Duodenal mucosa (tissue), 2 donors: ENCODE data around the gene NCOR2.

Experiments used
- H3K27ac ChIP-seq: one replicate; pipeline ENCODE4 v1.7.0; 2013; ENCODE audit warnings: low read depth, low read length
- H3K27me3 ChIP-seq, 2 donors: one replicate each; pipeline ENCODE4 v1.7.0; 2013; ENCODE audit warnings: low read length in 2 of 2, control low read depth in 1 of 2; ENCODE audit not compliant: insufficient read depth in 2 of 2, control insufficient read depth in 1 of 2
- H3K36me3 ChIP-seq, 2 donors: one replicate each; pipeline ENCODE4 v1.7.0; 2013; ENCODE audit warnings: low read length in 2 of 2, control low read depth in 1 of 2; ENCODE audit not compliant: insufficient read depth in 2 of 2, control insufficient read depth in 1 of 2
- H3K4me1 ChIP-seq, 2 donors: one replicate each; pipeline ENCODE4 v1.7.0; 2013; ENCODE audit warnings: low read length in 2 of 2, control low read depth in 1 of 2; ENCODE audit not compliant: insufficient read depth in 2 of 2, control insufficient read depth in 1 of 2
- H3K4me3 ChIP-seq, 2 donors: one replicate each; pipeline ENCODE4 v1.7.0; 2013; ENCODE audit warnings: low read length in 2 of 2, low read depth in 1 of 2
- H3K9ac ChIP-seq, 2 donors: one replicate each; pipeline ENCODE4 v1.7.0; 2013; ENCODE audit warnings: low read length in 2 of 2, low read depth in 1 of 2
- H3K9me3 ChIP-seq, 2 donors: one replicate each; pipeline ENCODE4 v1.7.0; 2013; ENCODE audit warnings: low read length in 2 of 2, control low read depth in 1 of 2; ENCODE audit not compliant: control insufficient read depth in 1 of 2

Gene NCOR2

DNA sequence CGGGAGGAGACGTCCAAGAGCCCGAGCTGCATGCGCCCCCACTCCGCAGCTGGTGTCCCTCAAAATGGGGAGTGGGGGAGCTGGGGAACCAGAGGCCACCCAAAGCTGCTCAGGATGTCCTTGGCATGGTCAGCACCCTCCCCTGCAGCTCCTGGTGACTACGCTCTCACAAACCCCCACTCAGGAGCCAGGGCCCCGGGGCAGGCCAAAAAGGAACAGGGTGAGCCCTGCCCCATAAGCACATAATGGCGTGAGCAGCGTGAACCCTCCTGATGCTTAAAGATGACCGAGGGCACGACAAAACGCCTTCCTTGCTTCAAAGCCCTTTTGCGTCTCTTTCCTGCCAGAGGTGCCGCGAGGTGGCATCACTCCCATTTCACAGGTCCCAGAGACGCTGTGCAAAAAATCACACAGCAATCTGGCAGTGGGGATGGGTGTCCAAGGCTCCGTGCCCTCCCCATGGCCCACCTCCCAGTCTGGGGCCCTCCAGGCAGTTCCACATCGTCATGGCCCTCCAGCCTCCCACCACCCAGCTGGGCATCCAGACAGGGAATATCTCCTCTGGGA, 13.5 kb downstream of the NCOR2 start:
- Histone ChIP-seq H3K27me3 (no peaks in the 10 kb centered on the region), H3K27ac (no peak overlapping the region), H3K4me3 (no peak overlapping the region), H3K36me3 (peaks cover 0 to 4% of the 10 kb centered on the region in 2 donors), H3K9me3 (no peaks in the 10 kb centered on the region), H3K4me1 (peaks cover 19 to 46% of the 10 kb centered on the region in 2 donors), H3K9ac (no peak overlapping the region)

DNA sequence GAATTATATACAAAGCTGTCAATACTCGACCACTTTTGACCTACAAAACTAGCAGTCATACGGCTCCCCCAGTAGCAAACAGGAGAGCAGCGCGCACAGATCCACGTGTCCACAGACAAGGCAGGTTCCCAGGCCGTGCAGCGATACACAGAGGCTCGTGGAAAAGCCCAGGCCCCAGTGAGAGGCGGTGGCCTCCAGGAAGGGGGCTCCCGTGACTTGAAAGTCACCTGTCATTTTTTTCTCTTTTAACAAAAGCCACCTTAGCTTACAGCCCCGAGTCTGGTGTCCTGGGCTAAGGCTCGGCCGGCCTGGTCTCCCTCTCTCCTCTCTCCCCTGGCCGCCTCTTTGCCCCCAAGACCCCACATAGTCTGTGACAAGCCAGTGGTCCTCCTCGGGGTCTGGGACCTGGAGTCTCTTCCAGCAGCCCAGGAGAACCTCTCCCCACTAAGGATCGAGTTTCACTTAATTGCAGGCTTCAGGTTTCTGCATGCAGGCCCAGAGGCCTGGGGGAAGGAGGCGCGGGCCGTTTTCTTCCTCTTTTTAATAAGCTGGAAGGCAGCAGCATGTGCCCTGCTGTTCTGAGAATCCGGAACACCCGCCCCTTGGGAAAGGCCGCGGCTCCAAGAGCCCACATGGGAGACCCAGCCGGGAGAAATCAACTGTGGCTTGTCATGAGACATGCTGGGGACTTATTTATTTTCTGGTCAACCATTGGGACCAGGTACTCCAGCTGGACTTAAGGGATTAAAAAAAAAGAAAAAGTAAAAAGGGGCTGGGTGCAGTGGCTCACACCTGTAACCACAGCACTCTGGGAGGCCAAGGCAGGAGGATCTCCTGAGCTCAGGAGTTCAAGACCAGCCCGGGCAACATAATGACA, 15.9 kb downstream of the NCOR2 start:
- Histone ChIP-seq H3K36me3 (no peaks in the 10 kb centered on the region), H3K27me3 (no peaks in the 10 kb centered on the region), H3K4me1 (peaks cover 19 to 43% of the 10 kb centered on the region in 2 donors), H3K9me3 (no peaks in the 10 kb centered on the region), H3K27ac (peak overlapping the region; percentile 4), H3K4me3 (no peak overlapping the region), H3K9ac (peak overlapping the region in 1 of 2 donors; percentile 22)

DNA sequence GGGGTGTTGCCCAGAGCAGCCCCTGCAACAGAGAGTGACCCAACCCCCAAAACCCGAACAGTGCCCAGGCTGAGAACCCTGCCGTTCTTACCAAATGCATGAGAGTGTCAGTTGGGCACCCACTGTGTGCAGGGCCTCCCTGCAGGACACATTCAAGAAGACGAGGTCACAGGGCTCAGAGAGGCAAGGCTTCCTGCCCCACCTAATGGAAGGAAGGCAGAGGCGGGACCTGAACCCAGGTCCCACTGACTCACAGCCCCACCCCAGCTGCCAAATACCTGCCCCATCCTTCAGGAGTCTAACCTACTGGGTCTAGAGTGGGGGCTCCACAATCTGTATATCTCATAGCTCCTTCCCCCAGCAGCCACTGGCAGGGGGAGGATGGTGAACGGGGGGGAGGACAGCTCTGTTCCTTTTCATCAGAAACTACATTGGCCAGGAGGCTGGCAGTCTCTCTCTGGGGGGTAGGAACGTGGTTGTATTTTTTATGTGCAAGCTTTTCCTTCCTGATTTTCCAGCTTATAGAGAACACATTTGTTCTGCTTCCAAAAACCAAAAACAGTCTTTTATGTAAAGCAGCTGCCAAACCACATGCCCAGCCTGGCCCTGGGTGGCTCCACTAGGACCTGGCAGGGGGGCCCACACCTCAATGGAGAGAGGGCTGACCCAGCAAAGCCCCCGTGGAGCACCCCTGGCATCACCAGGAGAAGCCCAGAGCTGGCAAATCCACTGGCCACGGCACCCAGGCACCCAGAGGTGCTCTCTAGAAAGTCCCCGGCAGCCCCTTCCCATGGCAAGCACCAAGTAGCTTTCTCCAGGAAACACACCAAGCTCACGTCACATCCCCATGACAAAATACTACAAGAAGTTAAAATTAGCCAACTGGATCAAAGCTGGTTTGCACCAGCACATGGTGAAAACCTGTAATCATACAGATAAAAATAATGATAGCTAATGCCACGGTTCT, 17.0 kb downstream of the NCOR2 start:
- no peak overlapping the region for H3K27ac ChIP-seq
- peaks cover 27 to 44% of the 10 kb centered on the region in 2 donors for H3K4me1 ChIP-seq
- no peaks in the 10 kb centered on the region for H3K9me3 ChIP-seq
- no peak overlapping the region for H3K9ac ChIP-seq
- no peaks in the 10 kb centered on the region for H3K27me3 ChIP-seq
- no peak overlapping the region for H3K4me3 ChIP-seq
- no peaks in the 10 kb centered on the region for H3K36me3 ChIP-seq

DNA sequence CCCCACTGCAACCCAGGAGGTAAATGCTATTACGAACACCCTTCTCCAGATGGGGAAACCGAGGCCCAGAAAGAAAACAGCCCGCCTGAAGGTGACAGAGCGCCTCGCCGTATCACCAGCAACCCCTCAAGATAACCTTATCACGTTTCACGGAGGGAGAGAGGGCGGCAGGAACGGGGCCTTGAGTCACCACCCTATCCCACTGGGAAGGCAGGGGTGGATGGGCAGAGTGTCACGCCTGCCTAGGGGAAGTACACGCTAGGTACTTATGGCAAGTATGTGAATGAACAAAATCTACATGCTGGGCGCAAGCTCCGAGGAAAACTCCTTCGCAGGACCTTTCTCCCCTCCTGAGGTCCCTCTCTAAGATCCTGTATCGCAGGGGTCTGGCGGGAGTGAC, 17.8 kb downstream of the NCOR2 start:
- Histone ChIP-seq H3K4me1 (peaks cover 33 to 45% of the 10 kb centered on the region in 2 donors), H3K4me3 (no peak overlapping the region), H3K27ac (no peak overlapping the region), H3K27me3 (no peaks in the 10 kb centered on the region), H3K36me3 (no peaks in the 10 kb centered on the region), H3K9ac (no peak overlapping the region), H3K9me3 (no peaks in the 10 kb centered on the region)

DNA sequence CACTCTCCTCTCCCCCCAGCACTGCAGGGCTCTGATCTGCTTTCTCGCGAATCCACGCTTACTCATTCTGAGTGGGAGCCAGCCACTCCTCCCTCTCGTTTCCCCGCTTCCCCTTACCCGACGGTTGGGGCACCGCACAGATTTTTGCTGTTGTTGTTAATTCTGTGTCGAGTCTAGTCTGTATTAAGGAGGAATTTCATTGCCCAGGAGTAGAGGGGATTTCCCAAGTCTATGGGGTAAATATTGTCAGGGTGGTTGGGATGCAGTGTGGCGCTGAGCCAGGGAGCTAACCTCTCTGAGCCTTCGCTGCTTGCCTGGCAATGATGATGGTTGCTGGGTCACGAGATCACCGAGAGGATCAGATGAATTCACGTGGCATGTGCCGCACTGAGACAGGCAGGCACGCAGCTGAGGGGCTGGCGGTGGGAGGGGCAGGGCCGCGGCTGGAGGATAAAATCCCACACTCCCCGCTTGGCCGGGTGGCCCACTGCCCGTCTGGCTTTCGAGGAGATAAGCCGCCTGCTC, 18.5 kb downstream of the NCOR2 start:
- Histone ChIP-seq H3K9ac (no peak overlapping the region), H3K4me1 (peaks cover 33 to 45% of the 10 kb centered on the region in 2 donors), H3K9me3 (no peaks in the 10 kb centered on the region), H3K27me3 (no peaks in the 10 kb centered on the region), H3K4me3 (no peak overlapping the region), H3K36me3 (no peaks in the 10 kb centered on the region), H3K27ac (no peak overlapping the region)

DNA sequence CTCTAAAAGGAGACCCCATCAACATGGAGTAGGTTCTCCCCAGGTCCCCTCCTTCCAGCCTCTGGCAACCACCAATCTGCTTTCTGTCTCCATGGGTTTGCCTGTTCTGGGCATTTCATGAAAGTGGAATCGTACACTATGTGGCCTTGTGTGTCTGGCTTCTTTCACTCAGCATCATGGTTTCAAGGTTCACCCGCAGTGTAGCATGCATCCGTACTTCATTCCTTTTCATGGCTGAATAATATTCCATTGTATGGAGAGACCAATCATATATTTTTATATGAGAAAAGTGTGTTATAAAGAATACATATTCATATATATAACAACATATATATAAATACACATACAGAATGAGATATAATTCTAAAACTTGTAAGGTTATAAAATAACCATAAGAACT, 19.8 kb downstream of the NCOR2 start:
- no peaks in the 10 kb centered on the region for H3K27me3 ChIP-seq
- no peak overlapping the region for H3K27ac ChIP-seq
- H3K4me1 ChIP-seq = peaks cover 43 to 53% of the 10 kb centered on the region in 2 donors
- no peak overlapping the region for H3K9ac ChIP-seq
- no peaks in the 10 kb centered on the region for H3K36me3 ChIP-seq
- H3K4me3 ChIP-seq = no peak overlapping the region
- H3K9me3 ChIP-seq = no peaks in the 10 kb centered on the region

DNA sequence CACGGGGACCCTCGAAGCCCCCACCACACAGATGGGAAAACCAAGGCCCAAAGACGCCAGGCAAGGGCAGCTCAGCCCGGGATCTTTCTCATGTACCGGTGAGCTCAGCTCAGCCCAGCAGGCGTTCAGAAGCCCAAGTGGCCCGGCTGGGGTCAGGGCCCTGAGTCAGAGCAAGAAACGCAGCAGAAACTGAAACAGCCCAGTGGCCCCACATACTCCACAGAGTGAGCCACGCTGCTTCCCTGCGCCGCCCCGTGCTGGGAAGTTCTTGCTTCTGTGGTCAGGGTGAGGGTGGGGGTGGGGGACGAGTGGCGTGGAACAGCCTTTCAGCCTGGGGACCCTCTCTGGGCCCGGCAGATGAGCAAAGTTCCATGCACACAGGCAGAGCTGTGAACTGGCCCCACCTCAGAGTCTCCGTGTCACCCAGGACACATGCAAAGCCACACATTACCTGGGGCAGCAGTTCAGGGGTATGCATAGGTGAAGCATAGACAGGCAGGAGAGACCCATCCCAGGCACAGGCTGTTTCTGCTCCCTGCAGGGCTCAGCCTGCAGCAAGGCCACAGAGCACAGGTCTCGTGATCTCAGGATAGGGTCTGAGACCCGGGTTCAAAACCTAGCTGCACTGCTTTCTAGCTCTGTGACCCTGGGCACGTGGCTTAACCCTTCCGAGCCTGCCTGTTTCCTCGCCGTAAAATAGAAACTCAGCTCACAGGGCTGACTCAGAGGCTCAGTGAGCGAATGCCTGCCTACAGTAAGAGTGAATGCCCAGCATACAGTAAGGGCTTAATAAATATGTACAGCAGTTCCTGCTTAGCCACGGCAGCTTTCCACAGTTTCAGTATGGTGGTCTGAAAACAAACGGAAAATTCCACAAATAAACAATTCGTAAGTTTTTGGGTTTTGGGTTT, 21.6 kb downstream of the NCOR2 start:
- peak overlapping the region; percentile 19 to 47 for H3K4me3 ChIP-seq
- no peaks in the 10 kb centered on the region for H3K36me3 ChIP-seq
- H3K9me3 ChIP-seq = no peaks in the 10 kb centered on the region
- H3K4me1 ChIP-seq = peaks cover 48 to 53% of the 10 kb centered on the region in 2 donors
- H3K27ac ChIP-seq = peak overlapping the region; percentile 50
- peak overlapping the region in 1 of 2 donors; percentile 51 for H3K9ac ChIP-seq
- no peaks in the 10 kb centered on the region for H3K27me3 ChIP-seq

DNA sequence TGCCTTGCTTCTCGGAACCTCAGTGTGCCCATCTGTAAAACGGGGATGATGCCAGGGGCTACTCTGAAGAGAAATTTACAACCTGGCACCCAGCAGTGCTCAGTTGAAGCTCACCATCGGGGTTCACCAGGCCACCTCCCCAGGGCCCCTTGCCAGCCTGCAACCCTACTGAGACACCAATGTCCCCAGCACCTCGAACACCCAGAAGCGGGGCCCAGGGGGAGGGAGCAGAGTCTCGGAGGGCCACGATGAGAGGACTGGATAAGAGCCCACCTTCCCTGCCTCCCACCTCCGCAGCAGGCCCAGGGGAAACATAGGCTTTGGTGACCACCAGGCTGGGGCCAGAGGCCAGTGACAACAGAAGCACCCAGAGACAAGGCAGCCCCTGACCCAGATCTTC, 22.4 kb downstream of the NCOR2 start:
- Histone ChIP-seq H3K36me3 (no peaks in the 10 kb centered on the region), H3K4me1 (peaks cover 41 to 47% of the 10 kb centered on the region in 2 donors), H3K9me3 (no peaks in the 10 kb centered on the region), H3K27ac (peak overlapping the region; percentile 50), H3K27me3 (no peaks in the 10 kb centered on the region), H3K9ac (peak overlapping the region; percentile 38 to 51), H3K4me3 (no peak overlapping the region)

DNA sequence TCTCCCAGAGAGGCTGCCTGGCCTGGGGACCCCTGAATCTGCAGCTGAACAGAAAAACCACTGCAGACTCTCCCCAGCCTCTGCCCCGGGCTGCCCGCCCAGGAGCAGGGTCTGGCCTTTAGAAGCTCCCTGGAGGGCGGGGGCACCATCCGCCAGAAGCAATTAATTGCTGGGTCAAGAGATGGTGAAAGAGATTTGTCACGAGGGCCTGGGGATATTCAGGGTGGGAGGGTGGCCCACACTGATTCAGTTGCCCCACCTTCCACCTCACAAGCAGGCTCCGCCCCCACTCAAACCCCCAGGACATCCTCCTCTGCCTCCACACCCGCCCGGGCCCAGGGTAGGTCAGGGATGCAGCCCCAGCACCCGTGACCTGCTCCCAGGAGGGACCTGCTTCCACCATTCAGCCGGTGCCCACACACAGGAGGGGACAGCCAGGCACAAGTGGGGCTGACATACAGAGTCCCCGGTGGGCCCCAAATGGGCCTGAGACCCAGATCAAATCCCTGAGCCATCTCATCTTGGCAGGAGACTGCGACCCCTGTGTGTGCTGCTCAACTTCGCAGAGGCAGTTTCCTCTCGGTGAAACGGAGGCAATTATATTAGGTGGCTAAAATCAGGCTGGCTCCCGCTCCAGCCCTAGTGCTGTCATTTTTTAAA, 23.0 kb downstream of the NCOR2 start:
- H3K27me3 ChIP-seq = no peaks in the 10 kb centered on the region
- H3K9me3 ChIP-seq = no peaks in the 10 kb centered on the region
- H3K27ac ChIP-seq = no peak overlapping the region
- no peak overlapping the region for H3K4me3 ChIP-seq
- H3K4me1 ChIP-seq = peaks cover 43 to 49% of the 10 kb centered on the region in 2 donors
- H3K9ac ChIP-seq = peak overlapping the region in 1 of 2 donors; percentile 51
- no peaks in the 10 kb centered on the region for H3K36me3 ChIP-seq
